HG02884 (cell line): ENCODE measurements around the gene BRD3OS.
"Not testable (repeated sequence)": the region's sequence is repeated elsewhere in the genome, so short reads cannot be mapped to it uniquely, and the experiment has no call there.

Source experiments
- ATAC-seq: cut with Tn5 transposase; IDR thresholded peaks from one replicate; pipeline ENCODE4 v1.9.1; 2021; ENCODE audit warnings: mild to moderate bottlenecking, moderate library complexity; ENCODE audit not compliant: unreplicated experiment

BRD3OS gene

DNA sequence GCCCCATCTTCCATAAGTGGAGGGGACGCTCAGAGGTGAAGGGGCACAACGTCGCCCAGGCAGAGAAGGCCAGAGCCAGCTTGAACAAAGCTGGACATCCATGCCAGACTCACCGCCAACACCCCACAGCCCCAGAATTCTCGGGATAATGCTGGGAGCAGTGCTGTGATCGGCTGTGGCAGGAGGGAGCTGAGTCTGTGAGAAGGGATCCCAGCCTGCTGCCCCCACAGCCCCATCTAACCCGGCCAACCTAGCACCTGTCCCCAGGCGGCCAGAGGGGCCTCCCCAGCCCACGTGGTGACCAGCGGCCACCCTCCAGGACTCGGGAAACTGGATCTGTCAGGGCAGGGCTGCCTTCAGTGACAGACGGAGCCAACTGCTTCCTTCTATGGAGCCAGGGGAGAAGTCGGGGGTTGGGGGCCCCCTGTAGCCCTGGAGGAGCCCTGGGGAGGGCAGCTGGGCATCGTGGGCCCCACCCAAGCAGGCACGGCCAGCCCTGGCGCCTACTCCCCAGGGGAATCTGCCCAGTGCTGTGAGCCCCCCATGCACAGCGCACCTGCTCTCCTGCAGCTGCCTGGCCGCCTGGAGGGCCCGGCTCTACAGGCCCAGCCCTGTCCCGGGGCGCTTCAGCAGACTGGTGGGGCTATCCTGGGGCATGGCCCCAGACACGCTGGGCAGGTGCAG lies 36.5 kb downstream of the BRD3OS start:
- no peak for ATAC-seq

GRCh38 chr9:134062461-134063087 lies 37.3 kb downstream of the BRD3OS start:
- ATAC-seq, result no peak

DNA sequence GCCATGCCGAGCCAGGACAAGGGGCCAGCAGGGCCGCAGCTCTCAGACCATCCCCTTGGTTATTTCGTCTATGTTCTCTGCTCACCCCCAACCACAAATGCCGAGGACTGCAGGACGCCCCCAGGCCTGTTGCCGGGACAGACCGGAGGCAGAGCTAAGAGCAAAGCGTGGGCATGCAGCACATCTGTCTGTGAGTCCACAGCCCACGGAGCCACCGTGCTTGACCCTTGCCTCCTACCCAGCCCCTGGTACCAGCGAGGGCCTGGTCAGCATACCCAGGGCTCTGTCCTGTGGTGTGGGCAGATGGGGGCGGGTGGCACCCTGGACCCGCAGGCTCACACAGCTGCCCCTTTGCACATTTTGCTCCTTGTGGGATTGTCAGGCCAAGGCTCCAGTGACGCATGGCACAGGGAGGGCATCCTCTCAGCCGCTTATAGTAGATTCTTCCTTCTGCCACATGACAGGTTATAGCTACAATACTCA lies 37.8 kb downstream of the BRD3OS start:
- no peak for ATAC-seq

DNA sequence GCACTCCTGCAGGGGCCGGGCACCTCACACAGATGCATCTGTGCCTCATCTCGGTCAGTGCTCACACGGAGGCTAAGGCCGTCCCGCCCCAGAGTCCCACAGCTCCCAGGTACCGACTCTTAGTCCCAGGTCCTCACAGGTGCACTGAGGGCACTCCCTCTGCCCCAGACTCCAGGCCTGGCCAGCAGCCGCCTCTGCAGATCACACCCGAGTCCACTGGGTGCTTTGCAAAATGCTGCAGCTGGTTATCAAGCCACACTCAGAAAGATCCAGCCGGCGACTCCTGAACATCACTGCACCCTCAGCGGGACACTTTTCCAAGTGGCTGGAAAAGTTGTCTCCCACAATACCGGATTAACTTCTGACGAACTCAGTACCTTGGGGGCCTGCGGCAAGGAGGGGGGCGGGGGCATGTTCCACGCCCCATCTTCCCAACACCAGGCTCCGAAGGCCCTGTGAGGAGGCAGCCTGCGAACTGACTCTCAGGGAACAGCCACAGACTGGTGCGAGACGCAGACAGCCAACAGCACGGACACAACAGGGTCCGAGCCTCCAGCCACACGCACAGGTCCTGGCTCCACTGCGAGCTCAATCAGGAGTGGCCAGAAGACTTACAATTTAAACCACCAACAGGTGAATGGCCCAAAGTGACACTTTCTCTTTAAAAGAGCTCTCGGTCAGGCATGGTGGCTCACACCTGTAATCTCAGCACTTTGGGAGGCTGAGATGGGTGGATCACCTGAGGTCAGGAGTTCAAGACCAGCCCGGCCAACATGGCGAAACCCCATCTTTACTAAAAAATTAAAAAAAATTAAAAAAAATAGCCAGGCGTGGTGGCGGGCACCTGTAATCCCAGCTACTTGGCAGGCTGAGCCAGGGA lies 38.5 kb downstream of the BRD3OS start:
- no peak for ATAC-seq

DNA sequence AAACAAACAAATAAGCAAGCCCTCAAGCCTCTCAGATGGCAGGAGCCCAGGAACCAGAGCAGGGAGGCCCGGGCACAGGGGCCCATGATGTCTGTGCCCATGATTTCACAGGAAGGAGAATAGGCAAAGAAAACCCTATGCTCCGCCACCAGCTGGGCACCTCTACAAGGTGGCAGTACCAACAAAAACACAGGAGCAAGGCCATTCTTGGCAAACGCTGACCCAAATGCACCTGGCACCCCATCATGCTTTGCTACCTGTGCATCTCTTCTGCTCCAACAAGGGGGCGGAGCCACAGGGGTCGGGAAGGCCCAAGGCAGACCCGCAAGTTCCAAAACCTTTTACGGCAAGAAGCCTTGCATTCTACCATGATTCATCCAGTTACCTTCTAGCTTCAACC lies 39.4 kb downstream of the BRD3OS start:
- ATAC-seq, result no peak

DNA sequence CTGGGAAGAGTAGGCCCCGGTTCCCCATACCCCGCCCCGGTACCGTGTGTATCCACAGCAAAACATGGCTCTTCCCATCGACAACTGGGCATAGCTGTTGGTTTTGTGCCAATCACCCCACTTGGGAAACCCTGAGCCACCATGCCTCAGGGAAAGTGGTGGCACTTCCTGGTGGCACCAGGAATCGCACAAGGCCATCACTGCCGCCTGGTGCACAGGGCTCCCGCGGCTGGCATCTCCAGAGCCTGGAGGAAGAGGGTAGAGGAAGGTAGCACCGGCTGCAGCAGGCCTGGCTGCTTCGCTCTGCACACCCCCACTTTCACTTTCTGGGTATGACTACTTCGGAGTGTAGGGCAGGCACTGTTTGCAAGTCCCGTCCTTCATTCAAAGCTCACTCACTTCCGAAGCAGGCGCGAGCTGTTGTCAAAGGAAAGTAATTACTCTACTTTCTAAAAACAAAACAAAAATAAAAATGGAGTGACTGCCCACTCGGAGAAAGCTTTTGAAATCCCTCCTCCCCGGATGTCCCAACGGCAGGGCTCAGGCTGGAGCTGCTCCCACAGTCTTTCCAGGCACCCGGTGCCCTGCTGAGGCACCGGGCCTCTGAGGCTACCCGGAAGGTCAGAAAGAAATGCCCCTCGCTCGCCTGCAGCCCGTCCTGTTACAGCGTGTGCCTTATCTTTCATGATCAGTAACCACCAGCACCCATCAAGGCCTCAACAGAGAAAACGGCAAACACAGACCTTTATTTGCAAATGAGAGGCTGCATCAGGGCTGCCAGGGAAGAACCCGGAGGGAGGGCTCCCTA lies 40.5 kb downstream of the BRD3OS start:
- ATAC-seq, result no peak

GRCh38 chr9:134066526-134066912 lies 41.2 kb downstream of the BRD3OS start:
- no peak for ATAC-seq

GRCh38 chr9:134066913-134067851 lies 41.9 kb downstream of the BRD3OS start:
- ATAC-seq, result peak; percentile 9

DNA sequence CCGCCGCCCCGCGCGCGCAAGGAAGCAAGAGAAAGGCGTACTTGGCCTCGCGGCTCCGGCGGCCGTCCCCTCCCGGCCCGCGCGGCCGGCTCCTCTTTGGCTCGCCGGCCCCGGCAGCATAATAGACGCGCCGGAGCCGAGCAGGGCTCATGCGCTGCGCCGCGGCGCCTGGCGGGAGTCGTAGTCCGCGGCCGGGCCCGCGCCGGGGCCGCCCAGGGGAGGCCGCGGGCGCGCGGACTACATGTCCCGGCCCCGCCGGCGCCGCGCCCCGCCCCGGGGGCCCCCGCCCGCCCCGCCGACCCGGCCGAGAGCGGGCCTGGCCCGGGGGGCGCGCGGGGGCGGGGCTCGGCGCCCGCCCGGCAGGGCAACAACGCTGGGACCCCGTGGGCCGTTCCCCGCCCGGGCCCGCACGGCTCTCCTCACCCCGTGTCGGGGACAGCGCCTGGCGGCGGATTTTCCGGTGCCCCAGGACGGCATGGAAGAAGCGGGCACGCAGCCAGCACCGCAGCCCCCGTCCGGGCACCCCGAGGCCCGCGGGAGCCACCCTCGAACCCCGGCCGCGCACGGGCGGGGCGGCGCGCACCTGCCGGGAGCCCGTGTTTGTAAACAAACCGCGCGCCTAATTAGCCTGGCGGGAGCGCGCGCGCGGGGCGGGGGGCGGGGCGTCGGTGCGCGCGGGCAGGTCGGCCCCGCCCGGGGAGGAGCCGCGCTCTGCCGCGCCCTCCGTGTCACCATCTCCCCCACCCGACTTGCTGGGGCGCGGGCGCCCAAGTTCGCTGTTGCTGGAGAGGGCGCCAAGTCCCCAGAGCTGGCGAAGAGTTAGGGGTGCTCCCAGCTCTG lies 42.8 kb downstream of the BRD3OS start, which contains the start of gene BRD3:
BRD3 (minus strand) TSS at position 123 of the 840 bp plus-strand sequence. CDS start 14,549 bp downstream, outside the sequence.
- peak; percentile 71 for ATAC-seq

- no peak for ATAC-seq
Measured at GRCh38 chr9:134068744-134069479, 43.6 kb downstream of the BRD3OS start.

- no peak for ATAC-seq
Measured at GRCh38 chr9:134069480-134070399, 44.5 kb downstream of the BRD3OS start.

GRCh38 chr9:134071149-134071548 lies 45.9 kb downstream of the BRD3OS start:
- ATAC-seq, result no peak

GRCh38 chr9:134072683-134073082 lies 47.4 kb downstream of the BRD3OS start:
- ATAC-seq, result not testable (repeated sequence)

GRCh38 chr9:134073500-134073899 lies 48.2 kb downstream of the BRD3OS start:
- no peak for ATAC-seq

DNA sequence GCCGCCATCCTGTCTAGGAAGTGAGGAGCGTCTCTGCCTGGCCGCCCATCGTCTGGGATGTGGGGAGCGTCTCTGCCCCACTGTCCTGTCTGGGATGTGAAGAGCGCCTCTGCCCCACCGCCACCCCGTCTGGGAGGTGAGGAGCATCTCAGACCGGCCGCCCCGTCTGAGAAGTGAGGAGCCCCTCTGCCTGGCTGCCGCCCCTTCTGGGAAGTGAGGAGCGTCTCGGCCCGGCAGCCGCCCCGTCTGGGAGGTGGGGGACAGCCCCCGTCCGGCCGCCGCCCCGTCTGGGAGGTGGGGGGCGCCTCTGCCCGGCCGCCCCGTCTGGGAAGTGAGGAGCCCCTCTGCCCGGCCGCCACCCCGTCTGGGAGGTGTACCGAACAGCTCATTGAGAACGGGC lies 50.4 kb downstream of the BRD3OS start:
- not testable (repeated sequence) for ATAC-seq

DNA sequence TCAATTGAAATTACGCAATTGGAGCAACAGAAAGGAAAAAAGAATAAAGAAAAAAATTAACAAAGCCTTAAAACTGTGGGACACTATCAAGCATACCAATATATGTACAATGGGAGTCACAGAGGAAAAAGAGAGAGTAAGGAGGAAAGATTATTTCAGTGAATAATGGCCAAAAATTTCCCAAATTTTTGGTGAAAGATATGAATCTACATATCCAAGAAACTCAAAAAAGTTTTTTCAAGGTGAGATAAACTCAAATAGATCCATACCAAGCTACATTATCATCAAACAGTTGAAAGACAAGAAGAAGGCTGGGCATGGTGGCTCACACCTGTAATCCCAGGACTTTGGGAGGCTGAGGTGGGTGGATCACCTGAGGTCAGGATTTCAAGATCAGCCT lies 51.4 kb downstream of the BRD3OS start:
- no peak for ATAC-seq
